Fibroblast of lung (primary cell): ENCODE data around the gene XCR1. TPM values are rescaled to one million over a fixed set of nuclear protein-coding genes. Genes with fewer than 3 reads are reported as not detected.

Source experiments
- DNase-seq, 2 donors: peaks; one replicate each; pipeline versions ENCODE4 v3.0.0 to v3.0.0-alpha.2; 2010; ENCODE audit warnings: low read depth in 2 of 2
- H2AFZ ChIP-seq: 2 replicates; pipeline ENCODE4 v1.5.1; 2012; ENCODE audit warnings: low read length, control low read depth, inconsistent platforms
- H3K27ac ChIP-seq: 2 replicates; pipeline ENCODE4 v1.5.1; 2011; ENCODE audit warnings: low read length, control low read depth; ENCODE audit not compliant: insufficient read depth
- H3K27me3 ChIP-seq: 2 replicates; pipeline ENCODE4 v1.5.1; 2011; ENCODE audit warnings: mild to moderate bottlenecking, low read length; ENCODE audit not compliant: control insufficient read depth, insufficient read depth
- H3K36me3 ChIP-seq: 2 replicates; pipeline ENCODE4 v1.5.1; 2011; ENCODE audit warnings: low read length; ENCODE audit not compliant: control insufficient read depth, insufficient read depth
- H3K4me1 ChIP-seq: 2 replicates; pipeline ENCODE4 v1.5.1; 2011; ENCODE audit warnings: low read length; ENCODE audit not compliant: control insufficient read depth, insufficient read depth; ENCODE audit errors: extremely low read depth
- H3K4me2 ChIP-seq: 2 replicates; pipeline ENCODE4 v1.5.1; 2011; ENCODE audit warnings: low read length, control low read depth; ENCODE audit not compliant: insufficient read depth; ENCODE audit errors: extremely low read depth
- H3K4me3 ChIP-seq, 4 experiments: fragments of 200-600 bp in 1 of 4; sonication (generic) in 1 of 4; replicated peaks in 1 of 4; 2 replicates each; pipeline ENCODE4 v1.5.1; 2011 to 2016; ENCODE audit warnings: low read length in 4 of 4, low read depth in 3 of 4, mild to moderate bottlenecking in 3 of 4, control low read depth in 2 of 4, inconsistent platforms in 1 of 4, mixed read lengths in 1 of 4; ENCODE audit not compliant: insufficient read depth in 1 of 4; ENCODE audit errors: control extremely low read depth in 1 of 4
- H3K79me2 ChIP-seq: 2 replicates; pipeline ENCODE4 v1.5.1; 2012; ENCODE audit warnings: mild to moderate bottlenecking, low read length, inconsistent platforms; ENCODE audit not compliant: control insufficient read depth, insufficient read depth
- H3K9ac ChIP-seq: 2 replicates; pipeline ENCODE4 v1.5.1; 2011; ENCODE audit warnings: mild to moderate bottlenecking, low read length, control low read depth; ENCODE audit not compliant: insufficient read depth
- H3K9me3 ChIP-seq: 2 replicates; pipeline ENCODE4 v1.5.1; 2012; ENCODE audit warnings: low read depth, low read length; ENCODE audit not compliant: control insufficient read depth, insufficient read depth
- H4K20me1 ChIP-seq: 2 replicates; pipeline ENCODE4 v1.5.1; 2011; ENCODE audit warnings: low read length; ENCODE audit not compliant: control insufficient read depth, insufficient read depth; ENCODE audit errors: extremely low read depth
- EZH2 ChIP-seq: IDR thresholded peaks from 2 replicates; pipeline ENCODE4 v1.5.1; 2012; ENCODE audit warnings: low read length, control low read depth, mild to moderate bottlenecking; ENCODE audit errors: missing control alignments
- polyA plus RNA-seq, 2 donors: library from polyadenylated mRNA; depleted of rRNA in 1 of 2; stranded (reverse) in 1 of 2; unstranded in 1 of 2; fragments of >200 nt; gene quantifications; 2 replicates each; pipeline ENCODE4 v1.2.1, GENCODE V29; 2011 to 2012; ENCODE audit warnings: missing spikeins in 1 of 2
- total RNA-seq: library from RNA; depleted of rRNA; stranded (reverse); fragments of >200 nt; gene quantifications from 2 replicates; pipeline ENCODE4 v1.2.1, GENCODE V29; 2014
- TF ChIP-seq, protein P1 (sequence below), 2 donors: IDR thresholded peaks in 1 of 2; conservative IDR thresholded peaks in 1 of 2; 1 replicate in 1 of 2; 2 replicates in 1 of 2; pipeline ENCODE4 v1.5.1; 2011 to 2012; ENCODE audit warnings: low read length in 2 of 2, control low read depth in 1 of 2, inconsistent platforms in 1 of 2, low read depth in 1 of 2, mild to moderate bottlenecking in 1 of 2

Gene XCR1
- total and polyA plus RNA-seq, 2 donors (not counting 1 experiment from before 2014, with no cell fraction given) = under 0.01 to 0.01 TPM

- H3K9me3 ChIP-seq = no peaks in the 10 kb centered on the region
These were observed 33.3 kb upstream of the XCR1 start for GRCh38 chr3:46060551-46060950.

DNA sequence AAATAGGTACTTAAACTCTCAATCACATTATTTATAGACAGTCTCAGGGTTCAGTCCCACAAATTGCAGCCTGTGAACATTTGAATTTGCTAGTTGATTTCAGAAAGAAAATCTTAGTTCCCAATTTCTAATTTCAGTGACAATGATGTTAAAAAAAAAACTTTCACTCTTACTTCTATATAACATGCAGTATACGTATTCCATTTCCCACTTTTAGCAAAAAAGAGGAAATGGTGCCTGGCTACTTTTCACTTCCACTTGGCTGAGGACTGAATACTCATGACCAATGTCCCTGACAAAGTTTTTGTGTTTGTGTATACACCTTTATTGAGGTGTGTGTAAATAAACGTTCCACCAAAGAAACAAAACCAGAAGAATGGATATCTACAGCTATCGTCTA is 32.1 kb upstream of the XCR1 start:
- H3K36me3 ChIP-seq = no peaks in the 10 kb centered on the region
- no peak for DNase-seq
- no peaks in the 10 kb centered on the region for H3K9me3 ChIP-seq
- no peaks in the 10 kb centered on the region for H4K20me1 ChIP-seq
- H3K27me3 ChIP-seq = peaks cover 15% of the 10 kb centered on the region
- H3K27ac ChIP-seq = no peak overlapping the region
- H3K4me2 ChIP-seq = no peak overlapping the region
- H3K4me1 ChIP-seq = no peaks in the 10 kb centered on the region
- H3K4me3 ChIP-seq = no peak overlapping the region
- no peak for TF ChIP-seq EZH2
- TF ChIP-seq, protein P1, sequence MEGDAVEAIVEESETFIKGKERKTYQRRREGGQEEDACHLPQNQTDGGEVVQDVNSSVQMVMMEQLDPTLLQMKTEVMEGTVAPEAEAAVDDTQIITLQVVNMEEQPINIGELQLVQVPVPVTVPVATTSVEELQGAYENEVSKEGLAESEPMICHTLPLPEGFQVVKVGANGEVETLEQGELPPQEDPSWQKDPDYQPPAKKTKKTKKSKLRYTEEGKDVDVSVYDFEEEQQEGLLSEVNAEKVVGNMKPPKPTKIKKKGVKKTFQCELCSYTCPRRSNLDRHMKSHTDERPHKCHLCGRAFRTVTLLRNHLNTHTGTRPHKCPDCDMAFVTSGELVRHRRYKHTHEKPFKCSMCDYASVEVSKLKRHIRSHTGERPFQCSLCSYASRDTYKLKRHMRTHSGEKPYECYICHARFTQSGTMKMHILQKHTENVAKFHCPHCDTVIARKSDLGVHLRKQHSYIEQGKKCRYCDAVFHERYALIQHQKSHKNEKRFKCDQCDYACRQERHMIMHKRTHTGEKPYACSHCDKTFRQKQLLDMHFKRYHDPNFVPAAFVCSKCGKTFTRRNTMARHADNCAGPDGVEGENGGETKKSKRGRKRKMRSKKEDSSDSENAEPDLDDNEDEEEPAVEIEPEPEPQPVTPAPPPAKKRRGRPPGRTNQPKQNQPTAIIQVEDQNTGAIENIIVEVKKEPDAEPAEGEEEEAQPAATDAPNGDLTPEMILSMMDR (conservative IDR thresholded peaks at IDR 0.05 in 1 of 2, IDR thresholded peaks at IDR 0.05 in 1 of 2; ENCODE audit: low read depth in 1 of 2, low read length in 2 of 2) = no peak
- H3K9ac ChIP-seq = no peak overlapping the region
- no peak overlapping the region for H2AFZ ChIP-seq
- H3K79me2 ChIP-seq = no peaks in the 10 kb centered on the region

More at GRCh38 chr3:46060551-46060950, 33.3 kb upstream of the XCR1 start:
- Histone ChIP-seq H3K36me3 (no peaks in the 10 kb centered on the region), H3K4me2 (no peak overlapping the region), H3K27ac (no peak overlapping the region), H2AFZ (no peak overlapping the region), H4K20me1 (no peaks in the 10 kb centered on the region), H3K79me2 (no peaks in the 10 kb centered on the region), H3K4me1 (no peaks in the 10 kb centered on the region), H3K4me3 (no peak overlapping the region), H3K9ac (no peak overlapping the region), H3K27me3 (peaks cover 15% of the 10 kb centered on the region)
- TF ChIP-seq EZH2 = no peak
- TF ChIP-seq, protein P1 (conservative IDR thresholded peaks at IDR 0.05 in 1 of 2, IDR thresholded peaks at IDR 0.05 in 1 of 2; ENCODE audit: low read depth in 1 of 2, low read length in 2 of 2) = no peak
- no peak for DNase-seq

DNA sequence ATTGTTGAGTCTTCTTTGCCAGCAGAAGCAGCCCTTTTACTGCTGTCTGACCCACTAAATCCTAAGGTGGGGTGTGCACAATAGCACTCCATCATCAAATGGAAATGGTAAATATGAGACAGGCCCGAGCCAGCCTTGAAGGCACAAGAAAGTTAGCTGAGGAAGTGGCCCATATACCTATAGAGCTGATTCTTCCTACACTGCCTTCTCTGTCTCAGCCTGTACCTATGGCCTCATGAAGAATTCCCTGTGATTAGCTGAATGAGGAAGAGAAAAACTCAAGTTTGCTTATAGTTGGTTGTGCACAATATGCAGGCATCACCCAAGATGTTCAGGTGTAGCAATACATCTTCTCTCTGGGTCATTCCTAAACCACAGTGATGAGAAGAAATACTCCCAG is 31.7 kb upstream of the XCR1 start:
- Histone ChIP-seq H3K4me2 (no peak overlapping the region), H4K20me1 (no peaks in the 10 kb centered on the region), H3K4me3 (no peak overlapping the region), H3K27me3 (peaks cover 15% of the 10 kb centered on the region), H3K27ac (no peak overlapping the region), H3K36me3 (no peaks in the 10 kb centered on the region), H3K79me2 (no peaks in the 10 kb centered on the region), H3K9ac (no peak overlapping the region), H2AFZ (no peak overlapping the region), H3K4me1 (no peaks in the 10 kb centered on the region), H3K9me3 (no peaks in the 10 kb centered on the region)
- no peak for DNase-seq
- TF ChIP-seq, protein P1 (conservative IDR thresholded peaks at IDR 0.05 in 1 of 2, IDR thresholded peaks at IDR 0.05 in 1 of 2; ENCODE audit: low read depth in 1 of 2, low read length in 2 of 2) = no peak
- TF ChIP-seq EZH2 = no peak
